Gastrocnemius medialis (tissue), 4 donors: ENCODE data around the gene VEZF1.

ENCODE experiments used
- POLR2A ChIP-seq, 2 donors: fragments of 450-650 bp; IDR thresholded peaks; one replicate each; pipeline ENCODE4 v1.6.1; 2017; ENCODE audit warnings: antibody characterized with exemption in 2 of 2, mild to moderate bottlenecking in 2 of 2, moderate library complexity in 2 of 2
- TF ChIP-seq, protein P1 (sequence below), 5 experiments: fragments of 450-650 bp in 3 of 5; fragments of 200-600 bp in 2 of 5; sonication (generic) in 2 of 5; IDR thresholded peaks in 4 of 5; conservative IDR thresholded peaks in 1 of 5; 1 replicate in 4 of 5; 2 replicates in 1 of 5; pipeline ENCODE4 v1.5.1; 2016 to 2019; ENCODE audit warnings: antibody characterized with exemption in 5 of 5, mild to moderate bottlenecking in 3 of 5, moderate library complexity in 3 of 5

DNA sequence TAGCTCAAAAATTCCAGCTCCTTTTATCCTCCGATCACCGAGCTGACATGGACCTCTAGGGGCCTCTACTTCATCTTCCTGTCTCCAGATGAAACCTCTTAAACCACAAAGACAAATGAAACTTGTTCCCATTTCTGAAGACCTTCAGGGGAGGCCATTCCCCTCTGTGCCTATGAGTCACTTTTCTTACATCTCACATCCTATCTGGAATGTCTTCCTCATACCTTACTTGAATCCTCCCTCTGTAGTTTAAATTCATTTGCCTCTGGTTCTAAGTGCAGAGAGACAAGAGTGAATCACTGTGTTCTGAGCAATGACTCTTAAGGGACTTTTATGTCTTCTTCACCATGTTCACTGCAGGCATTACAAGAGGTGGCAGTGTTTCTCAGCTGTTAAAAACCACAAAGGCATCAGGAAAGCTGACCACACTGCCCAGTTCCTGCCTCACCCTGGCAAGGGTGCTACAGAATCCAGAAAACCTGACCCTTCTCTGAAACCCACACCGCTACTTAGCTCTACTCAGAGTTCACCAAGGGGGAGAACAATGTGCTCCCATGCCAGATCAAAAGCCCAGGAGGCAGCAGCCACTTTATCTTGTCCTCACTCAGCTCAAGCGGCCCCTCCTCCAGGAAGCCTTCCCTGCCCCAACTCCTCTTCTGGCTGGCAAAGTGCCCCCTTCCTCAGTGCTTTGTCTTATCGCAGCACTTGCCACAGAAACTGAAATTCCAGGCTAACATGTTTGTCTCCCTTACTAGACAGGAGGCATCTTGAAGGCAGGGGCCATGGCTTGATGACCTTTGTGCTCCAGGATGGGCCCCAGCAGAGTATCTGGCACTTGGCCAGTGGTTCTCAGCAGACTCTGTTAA lies 39.3 kb downstream of the VEZF1 start:
- TF ChIP-seq, protein P1, sequence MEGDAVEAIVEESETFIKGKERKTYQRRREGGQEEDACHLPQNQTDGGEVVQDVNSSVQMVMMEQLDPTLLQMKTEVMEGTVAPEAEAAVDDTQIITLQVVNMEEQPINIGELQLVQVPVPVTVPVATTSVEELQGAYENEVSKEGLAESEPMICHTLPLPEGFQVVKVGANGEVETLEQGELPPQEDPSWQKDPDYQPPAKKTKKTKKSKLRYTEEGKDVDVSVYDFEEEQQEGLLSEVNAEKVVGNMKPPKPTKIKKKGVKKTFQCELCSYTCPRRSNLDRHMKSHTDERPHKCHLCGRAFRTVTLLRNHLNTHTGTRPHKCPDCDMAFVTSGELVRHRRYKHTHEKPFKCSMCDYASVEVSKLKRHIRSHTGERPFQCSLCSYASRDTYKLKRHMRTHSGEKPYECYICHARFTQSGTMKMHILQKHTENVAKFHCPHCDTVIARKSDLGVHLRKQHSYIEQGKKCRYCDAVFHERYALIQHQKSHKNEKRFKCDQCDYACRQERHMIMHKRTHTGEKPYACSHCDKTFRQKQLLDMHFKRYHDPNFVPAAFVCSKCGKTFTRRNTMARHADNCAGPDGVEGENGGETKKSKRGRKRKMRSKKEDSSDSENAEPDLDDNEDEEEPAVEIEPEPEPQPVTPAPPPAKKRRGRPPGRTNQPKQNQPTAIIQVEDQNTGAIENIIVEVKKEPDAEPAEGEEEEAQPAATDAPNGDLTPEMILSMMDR (IDR thresholded peaks at IDR 0.05 in 4 of 5, conservative IDR thresholded peaks at IDR 0.05 in 1 of 5): no peak
- TF ChIP-seq POLR2A (IDR thresholded peaks at IDR 0.05): peak; percentile 36 to 50
